HG02571 (cell line): ENCODE results near the gene ASAH2.
"Not testable (repeated sequence)": the region's sequence is repeated elsewhere in the genome, so short reads cannot be mapped to it uniquely, and the experiment has no call there.

ENCODE experiments used
- ATAC-seq: cut with Tn5 transposase; IDR thresholded peaks from one replicate; pipeline ENCODE4 v1.9.1; 2021; ENCODE audit warnings: mild to moderate bottlenecking, moderate library complexity; ENCODE audit not compliant: unreplicated experiment

The ASAH2 gene

DNA sequence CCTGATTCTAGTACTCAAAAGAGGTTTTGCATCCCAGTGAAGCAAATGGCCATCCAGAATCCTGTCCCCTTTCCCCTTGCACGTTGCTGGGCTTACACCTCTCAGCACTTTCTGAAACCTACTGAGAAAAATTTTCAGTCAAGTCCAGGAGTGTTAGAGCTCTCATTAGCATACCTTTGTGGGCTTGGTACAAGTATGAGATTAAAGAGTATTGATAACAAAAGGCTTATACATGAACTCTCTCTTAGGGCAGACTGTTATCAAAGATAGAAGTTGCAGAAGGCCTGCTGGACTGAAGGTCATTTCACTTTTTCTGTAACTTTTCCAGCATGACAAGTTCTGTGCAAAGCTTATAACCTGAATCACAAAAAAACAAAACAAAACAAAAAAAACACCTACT is at the start of gene ASAH2:
Gene ASAH2, minus strand, starts transcription at position 123 of the 400 bp plus-strand sequence. CDS start 2,906 bp downstream, outside the sequence.
- ATAC-seq: no peak

DNA sequence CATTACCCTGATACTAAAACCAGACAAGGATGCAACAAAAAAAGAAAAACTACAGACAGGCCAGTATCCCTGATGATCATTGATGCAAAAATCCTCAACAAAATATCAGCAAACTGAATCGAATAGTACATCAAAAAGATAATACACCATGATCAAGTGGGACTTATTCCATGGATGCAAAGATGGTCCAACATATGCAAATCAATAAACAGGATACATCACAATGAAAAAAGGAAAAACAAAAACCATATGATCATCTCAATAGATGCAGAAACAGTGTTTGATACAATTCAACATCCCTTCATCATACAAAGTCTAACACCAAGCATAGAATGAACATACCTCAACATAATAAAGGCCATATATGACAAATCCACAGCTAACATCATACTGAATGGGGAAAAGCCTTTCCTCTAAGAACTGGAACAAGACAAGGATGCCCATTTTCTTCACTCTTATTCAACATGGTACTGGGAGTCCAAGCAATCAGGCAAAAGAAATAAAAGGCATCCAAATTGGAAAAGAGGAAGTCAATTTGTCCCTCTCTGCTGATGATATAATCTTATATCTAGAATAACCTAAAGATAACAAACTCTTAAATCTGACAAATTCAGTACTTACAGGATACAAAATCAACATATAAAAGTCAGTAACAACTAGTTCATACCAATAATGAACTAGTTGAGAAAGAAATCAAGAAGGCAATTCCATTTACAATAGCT is 48.8 kb upstream of the ASAH2 start:
- ATAC-seq: no peak

DNA sequence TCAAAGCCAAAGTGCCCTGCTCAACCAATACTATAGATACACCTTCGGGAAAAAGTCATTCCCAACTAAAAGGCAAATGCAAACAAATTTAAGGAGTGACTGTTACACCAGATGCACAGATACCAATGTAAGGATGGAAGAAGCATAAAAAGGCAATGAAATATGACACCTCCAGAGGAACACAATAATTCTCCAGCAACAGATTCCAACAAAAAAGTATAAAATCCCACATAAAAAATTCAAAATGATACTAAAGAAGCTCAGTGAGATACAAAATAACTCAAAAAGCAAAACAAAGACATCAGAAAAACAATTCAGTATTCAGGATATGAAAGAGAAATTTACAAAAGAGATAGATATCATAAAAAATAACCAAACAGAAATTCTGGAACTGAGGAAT is 44.1 kb upstream of the ASAH2 start:
- ATAC-seq: no peak

DNA sequence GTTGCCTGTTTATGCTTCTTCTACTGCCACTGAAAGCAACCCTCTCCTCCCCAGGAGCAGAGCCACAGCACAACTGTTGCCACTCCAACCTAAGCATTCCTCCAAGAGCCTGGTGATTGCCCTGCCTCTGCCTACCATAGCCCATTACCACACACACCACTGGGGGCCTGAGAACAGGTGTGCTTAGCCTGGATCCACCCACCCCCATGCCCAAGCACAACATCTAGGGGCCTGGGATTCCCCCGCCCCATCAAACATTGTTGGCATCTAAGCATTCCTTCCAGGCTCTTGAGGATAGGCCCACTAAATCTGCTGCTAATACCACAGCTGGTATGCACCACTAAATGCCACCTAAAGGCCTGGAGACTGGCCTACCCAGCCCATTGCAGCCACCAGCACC is 43.3 kb upstream of the ASAH2 start:
- ATAC-seq: no peak

DNA sequence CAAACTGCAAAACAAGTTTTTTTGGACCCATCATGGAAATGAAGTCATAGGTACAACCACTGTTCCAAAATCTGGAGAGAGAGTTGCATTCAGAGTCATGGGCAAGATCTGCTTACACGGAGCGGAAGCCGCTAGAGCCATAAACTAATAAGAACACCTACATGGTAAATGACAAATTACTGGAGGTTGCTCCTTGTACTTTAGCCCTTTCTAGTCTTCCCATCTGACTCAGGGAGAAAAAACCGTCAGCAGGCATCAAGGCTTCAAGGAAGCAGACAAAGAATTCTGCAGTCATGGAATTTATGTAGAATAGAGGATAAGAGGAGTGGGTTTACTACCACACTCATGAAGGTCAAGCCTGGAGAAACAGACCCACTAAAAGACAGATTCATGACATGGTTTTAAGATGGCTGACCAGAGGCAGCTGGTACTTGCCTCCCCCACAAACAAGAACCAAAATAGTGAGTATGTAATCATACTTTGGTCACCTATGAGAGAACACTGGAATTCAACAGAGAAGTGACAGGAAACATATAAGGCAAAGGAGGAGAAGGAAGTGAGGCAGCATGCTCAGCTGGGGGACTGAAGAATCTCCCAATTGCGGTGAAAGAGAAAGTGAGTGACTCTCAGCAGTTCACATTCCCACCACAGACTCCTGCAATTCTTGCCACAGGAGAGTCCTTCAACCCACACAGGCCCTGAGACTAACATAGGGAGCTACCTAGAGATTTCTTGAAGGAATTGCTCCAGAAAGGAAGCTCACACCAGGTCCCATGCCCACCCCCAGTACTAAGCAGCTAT is 42.4 kb upstream of the ASAH2 start:
- no peak for ATAC-seq

DNA sequence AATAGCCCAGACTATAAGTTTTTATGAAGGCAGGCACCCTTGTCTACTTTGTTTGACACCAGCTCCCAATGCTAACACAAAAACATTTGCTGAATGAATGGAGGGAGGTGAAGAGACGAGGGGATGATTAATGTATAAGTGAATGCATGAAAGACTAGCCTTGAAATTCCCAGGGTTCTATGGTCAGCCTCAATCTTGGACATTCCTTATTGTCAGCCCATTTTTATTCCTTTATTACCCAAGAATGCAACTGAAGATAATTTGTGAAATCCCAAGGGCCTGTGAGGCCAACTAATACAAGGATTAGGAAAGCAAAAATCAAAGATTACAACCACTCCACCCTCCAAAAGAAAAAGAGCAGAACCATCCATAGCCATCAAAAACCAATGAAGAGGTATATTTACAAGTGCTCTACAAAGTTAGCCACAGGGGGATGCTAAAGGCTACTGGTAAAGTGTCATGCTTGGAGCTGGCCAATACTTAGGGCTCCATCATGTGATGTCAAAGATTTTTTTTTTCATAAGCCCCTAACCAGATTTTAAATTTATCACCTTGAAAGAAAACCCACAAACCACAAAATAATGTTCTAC is 40.0 kb upstream of the ASAH2 start:
- ATAC-seq: no peak

DNA sequence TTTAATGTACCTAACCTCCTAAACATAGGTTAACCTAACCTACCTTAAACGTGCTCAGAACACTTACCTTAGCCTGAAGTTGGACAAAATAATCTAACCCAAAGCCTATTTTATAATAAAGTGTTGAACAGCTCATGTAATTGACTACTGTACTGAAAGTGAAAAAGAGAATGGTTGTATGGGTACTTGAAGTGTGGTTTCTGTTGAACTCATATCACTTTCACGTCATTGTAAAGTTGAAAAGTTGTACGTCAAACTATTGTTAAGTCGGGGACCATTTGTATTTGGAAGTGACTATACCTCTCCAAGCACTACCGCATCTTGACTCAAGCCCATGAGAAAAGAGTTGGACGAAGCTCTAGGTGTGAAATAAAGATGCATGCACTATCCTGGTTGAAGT is 37.9 kb upstream of the ASAH2 start:
- no peak for ATAC-seq

DNA sequence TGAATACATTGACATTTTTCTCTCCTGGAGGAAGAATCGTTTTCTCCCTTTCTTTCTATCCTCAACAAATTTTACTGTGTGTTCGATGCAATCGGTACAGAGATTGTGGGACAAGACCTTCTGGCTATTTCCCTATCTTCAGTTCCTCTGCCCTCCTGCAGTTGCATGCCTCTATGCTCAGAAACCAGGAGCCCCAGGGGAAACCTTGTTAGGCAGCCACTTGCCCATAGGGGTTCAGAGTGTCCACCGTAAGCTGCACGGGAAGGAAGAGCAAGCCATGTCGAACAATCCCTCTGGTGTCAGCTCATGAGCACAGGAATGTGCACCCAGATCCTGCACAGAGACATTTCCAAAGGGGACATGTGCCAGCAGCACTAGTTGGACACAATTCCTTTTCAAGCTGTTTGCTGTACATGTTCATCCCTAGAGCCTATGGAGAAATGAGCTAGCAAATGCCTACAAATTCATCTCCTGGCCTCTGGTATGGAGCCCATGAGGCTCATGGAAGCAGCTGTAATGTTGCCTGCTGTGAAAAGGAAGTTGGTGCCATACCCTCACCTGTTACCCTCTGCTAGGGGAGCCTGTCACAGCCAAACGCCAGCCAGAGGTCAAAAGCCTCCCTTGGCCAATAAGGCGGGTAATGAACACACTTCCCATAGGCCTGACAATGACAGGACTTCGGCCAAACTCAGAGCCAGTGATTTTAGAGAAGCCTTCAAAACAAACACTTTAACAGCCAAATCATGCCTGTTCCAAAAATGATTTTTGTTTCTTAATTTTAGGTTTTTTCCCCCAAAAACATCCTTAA is 35.9 kb upstream of the ASAH2 start:
- no peak for ATAC-seq

DNA sequence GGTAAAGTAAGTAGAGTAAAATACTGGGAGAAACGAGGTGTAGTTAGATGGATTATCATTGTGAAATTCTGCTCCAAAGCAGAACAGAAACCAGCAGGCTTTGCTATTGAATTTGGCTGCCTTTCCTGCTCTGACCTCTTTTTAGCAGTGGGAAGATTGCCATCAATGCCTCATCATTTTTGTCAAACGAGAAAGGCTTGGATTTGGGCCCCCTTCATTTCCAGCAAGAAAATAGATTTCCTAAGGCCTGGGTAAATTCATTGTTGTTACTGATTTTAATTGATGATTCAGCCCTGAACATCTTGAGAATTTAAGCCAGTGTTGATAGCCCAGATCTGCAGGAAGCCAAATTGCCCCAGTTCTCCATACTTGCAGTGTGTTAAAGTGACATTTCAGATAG is 35.2 kb upstream of the ASAH2 start:
- ATAC-seq: no peak

DNA sequence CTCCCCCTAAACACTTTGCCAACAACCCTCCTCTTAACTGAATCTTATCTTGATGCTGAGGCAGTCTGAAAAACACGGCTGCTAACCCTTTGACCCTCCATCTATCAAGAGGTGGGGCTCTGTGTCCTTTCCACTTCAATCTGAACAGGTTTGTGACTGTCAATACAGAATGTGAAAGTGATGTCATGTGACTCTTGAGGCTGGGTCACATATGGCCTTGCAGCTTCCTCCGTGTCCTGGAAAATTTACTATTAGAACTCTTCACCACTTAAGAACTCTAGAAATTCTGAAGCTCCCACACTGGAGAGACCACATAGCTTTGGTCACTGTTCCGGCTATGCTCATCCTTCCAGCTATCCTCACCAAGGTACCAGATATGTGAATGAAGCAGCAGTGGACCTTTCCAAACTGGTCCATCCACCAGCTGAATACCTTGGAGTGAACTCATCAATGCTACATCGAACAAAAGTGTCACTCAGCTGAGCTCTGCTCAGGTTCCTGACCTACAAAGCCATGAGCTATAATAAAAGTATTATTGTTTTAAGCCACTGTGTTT is 30.7 kb upstream of the ASAH2 start:
- no peak for ATAC-seq

DNA sequence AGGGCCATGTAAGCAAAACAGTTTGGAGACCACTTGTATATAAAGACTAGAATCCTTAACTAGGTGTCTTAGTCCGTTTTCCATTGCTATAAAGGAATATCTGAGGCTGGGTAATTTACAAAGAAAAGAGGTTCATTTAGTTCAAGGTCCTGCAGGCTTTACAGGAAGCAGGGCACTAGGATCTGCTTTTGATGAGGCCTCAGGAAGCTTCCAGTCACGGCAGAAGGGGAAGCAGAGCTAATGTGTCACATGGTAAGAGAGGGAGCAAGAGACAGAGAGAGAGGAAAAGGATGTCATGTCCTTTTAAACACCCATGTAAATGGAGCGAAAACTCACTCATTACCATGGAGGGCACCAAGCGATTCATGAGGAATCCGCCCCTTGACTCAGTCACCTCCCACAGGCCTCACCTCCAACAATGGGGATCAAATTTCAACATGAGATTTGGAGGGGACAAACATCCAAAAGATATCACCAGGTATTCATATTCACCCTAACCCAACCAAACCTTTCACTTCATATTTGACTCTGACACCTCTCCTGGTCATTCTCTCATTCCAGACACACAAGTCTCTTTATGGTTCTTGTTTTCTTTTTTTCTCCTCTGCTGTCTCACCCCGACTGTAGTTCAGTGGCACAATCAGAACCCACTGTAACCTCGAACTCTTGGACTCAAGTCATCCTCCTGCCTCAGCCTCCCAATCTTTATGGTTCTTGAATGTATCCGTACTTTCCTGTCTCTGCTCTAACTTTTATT is 30.1 kb upstream of the ASAH2 start:
- ATAC-seq: no peak

DNA sequence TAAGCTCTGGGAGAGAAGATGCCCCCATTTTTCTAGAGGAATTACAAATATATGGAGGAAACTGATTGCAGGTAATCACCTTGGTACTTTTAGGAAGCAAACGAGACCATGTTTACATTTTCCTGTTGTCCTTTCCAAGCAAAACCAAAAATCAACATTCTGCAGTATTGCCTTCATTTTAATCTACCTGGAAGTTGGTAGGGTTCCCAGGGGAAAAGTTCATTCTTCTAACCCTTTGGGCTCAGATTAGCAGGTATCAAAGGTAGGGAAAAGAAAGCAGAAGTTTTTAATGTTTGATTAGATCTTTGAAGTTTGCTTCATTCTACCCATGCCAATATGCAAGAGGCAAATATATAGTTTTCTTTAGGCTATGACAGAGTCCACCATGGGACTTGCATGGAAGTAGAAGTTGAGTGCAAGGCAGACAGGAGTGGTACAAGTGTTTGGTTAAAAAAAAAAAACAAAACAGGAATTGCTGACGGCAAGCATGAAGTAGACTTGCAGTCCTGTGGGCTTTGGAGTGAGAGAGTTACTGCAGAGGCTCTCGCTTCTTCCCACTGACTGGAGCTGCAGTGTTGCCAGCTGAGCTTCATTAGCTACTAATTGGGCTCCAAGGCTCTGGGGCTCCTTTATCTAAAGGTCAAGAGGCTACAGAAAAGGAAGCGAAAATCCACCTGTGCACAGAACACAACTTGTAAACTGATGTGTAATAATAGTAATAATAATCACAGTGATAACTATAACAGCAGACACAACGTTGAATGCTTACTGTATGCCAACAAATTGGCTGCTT is 28.9 kb upstream of the ASAH2 start:
- ATAC-seq: no peak

DNA sequence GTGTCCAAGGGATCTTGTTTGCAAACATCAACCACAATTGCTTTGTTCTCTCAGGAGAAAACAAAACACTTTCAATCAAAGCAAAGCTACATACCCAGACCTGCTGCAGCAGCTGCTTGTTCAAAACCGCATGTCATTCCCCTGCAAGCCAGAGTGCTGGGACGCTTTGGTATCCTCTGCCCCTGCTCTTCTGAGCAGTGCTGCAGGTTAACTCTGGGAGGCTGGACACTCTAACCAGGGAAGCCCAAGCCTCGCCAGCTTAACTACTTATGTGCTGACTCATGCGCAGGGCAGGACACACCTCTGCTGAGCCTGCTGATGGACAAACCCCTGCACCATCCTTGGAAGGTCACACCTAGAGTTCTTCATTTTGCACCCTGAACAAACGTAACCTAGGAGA is 28.2 kb upstream of the ASAH2 start:
- no peak for ATAC-seq

DNA sequence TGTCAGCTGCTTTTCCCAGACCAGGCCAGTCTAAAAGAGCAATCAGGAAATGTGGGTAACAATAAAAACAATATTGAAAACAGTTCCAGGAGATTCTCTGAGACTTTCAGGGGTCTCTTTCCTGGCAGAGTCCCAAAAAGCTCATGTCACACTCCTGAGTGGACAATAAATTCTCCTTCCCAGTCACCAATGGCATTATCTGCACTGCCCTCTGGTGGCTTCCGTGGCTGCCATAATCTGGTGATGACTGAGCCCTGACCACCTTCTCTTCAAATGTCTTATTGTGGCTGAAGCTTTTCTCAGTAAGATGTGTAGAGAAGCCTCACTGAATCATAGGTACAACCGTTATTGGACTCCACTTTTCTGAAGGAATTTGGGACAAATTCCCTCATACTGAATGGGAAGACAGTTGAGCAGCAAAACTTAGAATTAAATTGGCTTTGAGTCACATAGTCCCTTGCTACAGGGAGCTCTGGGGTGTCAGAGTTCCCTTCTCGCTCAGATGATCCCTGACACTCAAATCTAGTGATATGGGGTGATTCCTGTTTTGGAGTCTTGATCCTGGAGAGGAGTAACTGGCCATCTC is 24.4 kb upstream of the ASAH2 start:
- ATAC-seq: no peak

DNA sequence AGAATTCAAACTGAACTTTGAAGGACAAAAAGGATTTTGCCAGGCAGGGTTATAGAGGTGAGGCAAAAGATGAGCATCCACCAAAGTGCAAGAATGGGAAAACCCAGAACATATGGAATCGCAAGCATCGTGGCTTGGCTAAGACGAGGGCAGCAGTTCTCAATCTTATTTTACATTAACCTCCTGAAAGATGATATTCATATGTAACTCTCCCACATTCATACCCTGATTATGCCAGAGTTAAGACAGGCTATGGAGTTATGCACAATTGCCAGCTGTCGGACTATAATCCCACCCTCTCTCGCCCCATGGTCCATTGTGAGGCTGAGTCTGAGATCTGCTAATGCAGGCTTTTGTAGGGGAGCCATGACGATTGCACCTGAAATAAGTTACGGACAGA is 21.2 kb upstream of the ASAH2 start:
- ATAC-seq: no peak

DNA sequence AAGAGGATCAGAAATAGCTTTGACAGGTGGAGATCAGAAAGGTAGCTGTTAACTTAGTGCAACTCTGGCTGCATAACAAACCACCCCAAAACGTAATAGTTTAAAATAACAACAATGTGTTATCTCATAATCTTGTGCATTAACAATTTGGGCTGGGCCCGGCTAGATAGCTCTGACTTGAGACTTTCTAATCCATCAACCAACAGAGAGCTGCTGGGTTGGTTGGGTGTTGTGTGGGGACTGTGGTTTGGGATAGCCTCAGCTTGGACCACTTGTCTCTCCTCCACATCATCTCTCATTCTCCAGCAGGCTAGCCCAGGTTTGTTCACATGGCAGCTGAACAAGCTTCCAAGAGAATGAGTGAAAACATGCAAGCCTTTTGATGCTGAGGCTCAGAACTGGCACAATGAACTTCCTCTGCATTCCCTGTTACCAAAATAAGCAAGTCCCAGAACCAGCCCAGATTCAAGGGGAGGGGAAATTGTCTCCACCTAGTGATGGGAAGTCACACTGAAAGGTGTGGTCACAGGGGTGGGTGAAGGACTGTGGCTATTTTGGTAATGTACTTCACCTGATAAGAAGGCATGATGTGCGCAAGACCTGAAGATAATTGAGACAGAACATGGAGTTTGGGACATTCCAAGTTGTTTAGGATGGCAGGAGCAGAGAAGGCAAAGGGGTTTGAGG is 20.4 kb upstream of the ASAH2 start:
- no peak for ATAC-seq

DNA sequence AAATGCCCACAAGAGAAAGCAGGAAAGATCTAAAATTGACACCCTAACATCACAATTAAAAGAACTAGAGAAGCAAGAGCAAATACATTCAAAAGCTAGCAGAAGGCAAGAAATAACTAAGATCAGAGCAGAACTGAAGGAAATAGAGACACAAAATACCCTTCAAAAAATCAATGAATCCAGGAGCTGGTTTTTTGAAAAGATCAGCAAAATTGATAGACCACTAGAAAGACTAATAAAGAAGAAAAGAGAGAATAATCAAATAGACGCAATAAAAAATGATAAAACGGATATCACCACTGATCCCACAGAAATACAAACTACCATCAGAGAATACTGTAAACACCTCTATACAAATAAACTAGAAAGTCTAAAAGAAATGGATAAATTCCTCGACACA is 16.6 kb upstream of the ASAH2 start:
- not testable (repeated sequence) for ATAC-seq

DNA sequence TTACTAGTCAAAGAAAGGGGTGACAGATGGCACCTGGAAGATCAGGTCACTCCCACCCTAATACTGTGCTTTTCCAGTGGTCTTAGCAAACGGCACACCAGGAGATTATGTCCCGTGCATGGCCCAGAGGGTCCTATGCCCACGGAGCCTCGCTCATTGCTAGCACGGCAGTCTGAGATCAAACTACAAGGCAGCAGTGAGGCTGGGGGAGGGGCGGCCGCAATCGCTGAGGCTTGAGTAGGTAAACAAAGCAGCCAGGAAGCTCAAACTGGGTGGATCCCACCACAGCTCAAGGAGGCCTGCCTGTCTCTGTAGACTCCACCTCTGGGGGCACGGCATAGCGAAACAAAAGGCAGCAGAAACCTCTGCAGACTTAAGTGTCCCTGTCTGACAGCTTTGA is 11.3 kb upstream of the ASAH2 start:
- ATAC-seq: not testable (repeated sequence)
